Mesothelial cell of epicardium (in vitro differentiated cells): Measurements from ENCODE around the gene UFM1. TPM values are rescaled to one million over a fixed set of nuclear protein-coding genes. Genes with fewer than 3 reads are reported as not detected.

Experiments
- DNase-seq, 2 experiments: peaks; one replicate each; pipeline ENCODE4 v3.0.0; 2021; ENCODE audit warnings: low spot score in 2 of 2; ENCODE audit not compliant: unreplicated experiment in 2 of 2
- H3K27ac Mint-ChIP-seq: 2 replicates; pipeline ENCODE4 v1.8.0; 2021; ENCODE audit warnings: mixed read lengths
- H3K27me3 Mint-ChIP-seq: 2 replicates; pipeline ENCODE4 v1.8.0; 2021; ENCODE audit warnings: low read depth, mixed read lengths
- H3K36me3 Mint-ChIP-seq: 2 replicates; pipeline ENCODE4 v1.8.0; 2021; ENCODE audit warnings: mixed read lengths
- H3K4me1 Mint-ChIP-seq: 2 replicates; pipeline ENCODE4 v1.8.0; 2021; ENCODE audit warnings: mixed read lengths
- H3K4me3 Mint-ChIP-seq: 2 replicates; pipeline ENCODE4 v1.8.0; 2021; ENCODE audit warnings: mild to moderate bottlenecking, moderate library complexity, mixed read lengths
- H3K9me3 Mint-ChIP-seq: 2 replicates; pipeline ENCODE4 v1.8.0; 2021; ENCODE audit warnings: mixed read lengths
- total RNA-seq: library from RNA; stranded (reverse); gene quantifications from 3 replicates; pipeline ENCODE4 v1.2.1, GENCODE V29; 2021
- TF ChIP-seq, protein P1 (sequence below): fragments of 200-600 bp; sonication (generic); IDR thresholded peaks from one replicate; pipeline ENCODE4 v1.5.0; 2021; ENCODE audit warnings: antibody characterized with exemption; ENCODE audit not compliant: unreplicated experiment

Gene UFM1
- total RNA-seq, 1 donor from 2014 or later, result 59.7 TPM

DNA sequence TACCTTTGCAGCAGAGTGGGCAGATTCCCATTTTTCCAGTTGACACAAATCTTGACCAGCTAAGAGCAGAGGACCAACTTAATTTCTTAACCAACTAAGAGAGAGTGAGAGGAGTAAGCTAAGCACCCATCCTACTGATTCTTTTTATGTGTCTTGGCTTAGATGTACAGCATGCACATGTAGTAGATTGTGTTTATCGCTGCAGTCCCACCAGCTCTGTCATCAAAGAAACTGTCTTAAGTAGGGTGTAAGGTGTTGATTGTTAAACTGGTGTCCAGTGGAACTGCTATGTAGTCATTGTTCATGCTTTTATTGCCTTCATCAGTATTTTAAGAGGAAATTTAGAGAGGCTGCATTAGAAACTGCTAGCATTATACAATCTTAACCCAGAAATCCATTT, 9.0 kb upstream of the UFM1 start:
- Mint-ChIP-seq H3K27me3 (no peaks in the 10 kb centered on the region), H3K9me3 (no peaks in the 10 kb centered on the region), H3K4me1 (no peaks in the 10 kb centered on the region), H3K27ac (no peak overlapping the region), H3K36me3 (no peaks in the 10 kb centered on the region), H3K4me3 (no peak overlapping the region)
- TF ChIP-seq, protein P1, sequence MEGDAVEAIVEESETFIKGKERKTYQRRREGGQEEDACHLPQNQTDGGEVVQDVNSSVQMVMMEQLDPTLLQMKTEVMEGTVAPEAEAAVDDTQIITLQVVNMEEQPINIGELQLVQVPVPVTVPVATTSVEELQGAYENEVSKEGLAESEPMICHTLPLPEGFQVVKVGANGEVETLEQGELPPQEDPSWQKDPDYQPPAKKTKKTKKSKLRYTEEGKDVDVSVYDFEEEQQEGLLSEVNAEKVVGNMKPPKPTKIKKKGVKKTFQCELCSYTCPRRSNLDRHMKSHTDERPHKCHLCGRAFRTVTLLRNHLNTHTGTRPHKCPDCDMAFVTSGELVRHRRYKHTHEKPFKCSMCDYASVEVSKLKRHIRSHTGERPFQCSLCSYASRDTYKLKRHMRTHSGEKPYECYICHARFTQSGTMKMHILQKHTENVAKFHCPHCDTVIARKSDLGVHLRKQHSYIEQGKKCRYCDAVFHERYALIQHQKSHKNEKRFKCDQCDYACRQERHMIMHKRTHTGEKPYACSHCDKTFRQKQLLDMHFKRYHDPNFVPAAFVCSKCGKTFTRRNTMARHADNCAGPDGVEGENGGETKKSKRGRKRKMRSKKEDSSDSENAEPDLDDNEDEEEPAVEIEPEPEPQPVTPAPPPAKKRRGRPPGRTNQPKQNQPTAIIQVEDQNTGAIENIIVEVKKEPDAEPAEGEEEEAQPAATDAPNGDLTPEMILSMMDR, result no peak
- no peak for DNase-seq

DNA sequence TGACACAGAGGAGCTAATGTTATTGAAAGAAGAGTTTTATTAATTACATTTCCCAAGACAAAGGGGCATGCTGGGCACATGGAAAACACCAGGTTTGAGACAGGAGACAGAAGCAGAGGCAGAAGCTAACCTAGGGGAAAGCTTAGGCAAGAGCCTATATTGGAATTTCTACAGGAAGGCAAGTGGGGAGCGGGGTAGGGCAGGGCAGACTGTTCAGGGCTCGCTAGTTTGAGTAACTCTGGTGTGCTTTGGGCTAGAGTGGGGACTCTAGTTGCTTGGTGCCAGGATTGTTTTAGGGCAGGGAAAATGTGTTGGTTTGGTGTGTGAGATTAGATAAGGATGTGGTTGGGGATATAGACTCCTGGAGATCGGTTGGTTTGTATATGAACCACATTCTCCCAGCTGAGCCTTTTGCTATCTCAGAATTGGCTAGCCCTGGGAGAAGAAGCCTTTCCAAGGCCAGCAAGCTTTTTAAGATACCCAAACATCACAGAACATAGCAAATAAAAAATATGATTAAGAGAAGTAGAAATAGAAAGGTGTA, 8.4 kb upstream of the UFM1 start:
- TF ChIP-seq, protein P1, result no peak
- H3K27ac Mint-ChIP-seq, result no peak overlapping the region
- H3K4me1 Mint-ChIP-seq, result peaks cover 2% of the 10 kb centered on the region
- no peaks in the 10 kb centered on the region for H3K27me3 Mint-ChIP-seq
- no peak for DNase-seq
- H3K9me3 Mint-ChIP-seq, result no peaks in the 10 kb centered on the region
- H3K4me3 Mint-ChIP-seq, result no peak overlapping the region
- no peaks in the 10 kb centered on the region for H3K36me3 Mint-ChIP-seq

DNA sequence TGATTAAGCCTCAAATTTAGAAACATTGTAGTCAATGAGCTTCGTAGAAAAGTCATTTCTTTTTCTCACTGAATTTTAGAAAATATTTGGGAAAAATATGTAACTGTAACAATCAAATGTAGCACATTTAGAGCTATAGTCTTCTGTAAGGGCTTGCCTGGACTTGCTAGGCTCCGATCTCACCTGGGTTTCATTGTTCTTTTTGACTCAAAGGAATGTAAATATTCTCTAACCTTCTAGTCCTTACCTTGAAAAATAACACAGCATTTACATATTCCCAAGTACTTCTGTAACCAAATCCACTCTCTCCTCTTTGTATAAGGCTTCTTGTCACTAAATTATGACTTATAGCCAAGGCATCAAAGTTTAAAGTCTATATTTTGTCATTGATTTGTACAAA, 2.9 kb upstream of the UFM1 start:
- Mint-ChIP-seq H3K27ac (peak overlapping the region; percentile 14), H3K4me3 (no peak overlapping the region), H3K36me3 (peaks cover 4% of the 10 kb centered on the region), H3K4me1 (peaks cover 33% of the 10 kb centered on the region), H3K9me3 (no peaks in the 10 kb centered on the region), H3K27me3 (no peaks in the 10 kb centered on the region)
- no peak for DNase-seq
- TF ChIP-seq, protein P1, result no peak

DNA sequence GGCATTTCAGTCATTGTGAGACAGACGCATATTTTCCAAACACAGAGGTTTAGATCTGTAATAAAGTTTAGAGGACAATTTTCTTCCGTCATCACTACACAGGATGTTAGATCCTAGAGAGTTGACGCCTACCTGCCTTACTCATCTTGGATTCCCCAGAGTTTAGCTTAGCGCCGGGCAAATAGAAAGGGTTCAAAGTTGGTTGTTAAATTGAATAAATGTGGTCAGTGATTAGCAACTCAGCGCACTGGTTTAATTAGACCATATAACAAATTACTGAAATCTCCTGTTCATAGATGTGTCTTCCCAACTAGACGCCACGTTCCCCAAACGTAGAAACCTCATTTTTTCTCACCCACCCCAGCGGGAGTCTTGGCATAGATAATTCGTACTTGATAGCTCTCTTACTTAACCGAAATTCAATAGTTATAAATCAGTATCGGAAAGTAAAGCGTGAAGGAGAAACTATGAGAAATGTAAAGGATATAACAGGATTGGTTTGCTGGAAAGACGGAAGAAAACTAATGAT, 726 bp upstream of the UFM1 start:
- Mint-ChIP-seq H3K9me3 (no peaks in the 10 kb centered on the region), H3K27me3 (no peaks in the 10 kb centered on the region), H3K4me3 (peak overlapping the region; percentile 99), H3K27ac (peak overlapping the region; percentile 99), H3K4me1 (peaks cover 37% of the 10 kb centered on the region), H3K36me3 (peaks cover 8% of the 10 kb centered on the region)
- DNase-seq, result no peak
- TF ChIP-seq, protein P1, result no peak

DNA sequence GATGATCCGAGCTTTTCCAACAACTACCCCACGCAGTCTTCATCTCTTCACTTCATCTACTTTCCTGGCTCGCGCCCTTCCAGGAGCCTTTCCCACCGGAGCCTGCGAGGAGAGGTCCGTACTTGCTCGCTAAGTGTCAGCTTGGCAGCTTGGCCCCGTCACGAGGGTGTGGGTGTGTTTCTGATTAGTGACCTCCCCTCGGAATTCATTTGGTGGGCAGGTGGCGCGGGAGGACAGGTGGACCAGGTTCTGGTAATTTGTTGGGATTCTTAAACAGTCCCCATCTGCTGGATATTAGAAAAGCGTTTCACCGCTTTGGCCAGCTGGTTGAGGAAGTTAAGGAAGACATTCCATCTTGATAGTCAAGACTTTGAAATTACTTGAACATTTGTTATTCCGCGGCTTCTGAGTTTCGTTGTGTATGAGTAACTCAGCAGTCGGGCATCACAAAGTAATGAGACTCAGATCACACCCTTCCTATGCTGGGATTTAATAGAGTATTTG, 515 bp downstream of the UFM1 start:
- H3K4me1 Mint-ChIP-seq, result peaks cover 37% of the 10 kb centered on the region
- H3K9me3 Mint-ChIP-seq, result no peaks in the 10 kb centered on the region
- H3K36me3 Mint-ChIP-seq, result peaks cover 9% of the 10 kb centered on the region
- no peaks in the 10 kb centered on the region for H3K27me3 Mint-ChIP-seq
- TF ChIP-seq, protein P1, result no peak
- peak overlapping the region; percentile 99 for H3K27ac Mint-ChIP-seq
- peak; percentile 25 to 64 for DNase-seq
- H3K4me3 Mint-ChIP-seq, result peak overlapping the region; percentile 99
